Measurements from ENCODE around the gene DNAL1. TPM values are rescaled to one million over a fixed set of nuclear protein-coding genes. Genes with fewer than 3 reads are reported as not detected.
A peak's percentile ranks its signal among the peaks of the same experiment; 100 is the strongest.

The DNAL1 gene
- total RNA-seq, 1 donor from 2014 or later: 13.1 TPM

DNA sequence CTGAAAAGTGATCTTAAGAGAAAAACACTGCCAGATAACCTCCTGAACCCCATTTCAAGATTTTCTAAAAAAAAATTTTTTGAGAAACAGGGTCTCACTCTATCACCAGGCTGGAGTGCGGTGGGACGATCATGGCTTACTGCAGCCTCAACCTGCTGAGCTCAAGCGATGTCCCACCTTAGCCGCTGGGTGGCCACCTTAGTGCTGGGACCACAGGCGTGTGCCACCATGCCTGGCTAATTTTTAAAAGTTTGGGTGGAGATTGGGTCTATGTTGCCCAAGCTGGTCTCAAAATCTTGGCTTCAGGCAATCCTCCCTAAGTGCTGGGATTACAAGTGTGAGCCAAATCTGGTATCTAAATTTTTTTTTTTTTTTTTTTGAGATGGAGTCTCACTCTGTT lies 66.0 kb downstream of the DNAL1 start:
- Mint-ChIP-seq H3K27ac (ENCODE audit: unreplicated experiment) (no peak overlapping the region), H3K4me3 (ENCODE audit: unreplicated experiment) (no peak overlapping the region), H3K9me3 (ENCODE audit: unreplicated experiment) (no peaks in the 10 kb centered on the region), H3K27me3 (ENCODE audit: unreplicated experiment) (peaks cover 23% of the 10 kb centered on the region), H3K4me1 (ENCODE audit: unreplicated experiment) (peaks cover 21% of the 10 kb centered on the region), H3K36me3 (ENCODE audit: low read depth, unreplicated experiment) (peaks cover 16% of the 10 kb centered on the region)
- no peak for DNase-seq (ENCODE audit: low spot score)
- no peak for TF ChIP-seq CTCF (IDR thresholded peaks at IDR 0.05; ENCODE audit: unreplicated experiment)

- H3K27ac Mint-ChIP-seq (ENCODE audit: unreplicated experiment): peak overlapping the region; percentile 1
- peaks cover 18% of the 10 kb centered on the region for H3K36me3 Mint-ChIP-seq (ENCODE audit: low read depth, unreplicated experiment)
- peaks cover 21% of the 10 kb centered on the region for H3K4me1 Mint-ChIP-seq (ENCODE audit: unreplicated experiment)
Measured at GRCh38 chr14:73712071-73712506, 67.3 kb downstream of the DNAL1 start.

DNA sequence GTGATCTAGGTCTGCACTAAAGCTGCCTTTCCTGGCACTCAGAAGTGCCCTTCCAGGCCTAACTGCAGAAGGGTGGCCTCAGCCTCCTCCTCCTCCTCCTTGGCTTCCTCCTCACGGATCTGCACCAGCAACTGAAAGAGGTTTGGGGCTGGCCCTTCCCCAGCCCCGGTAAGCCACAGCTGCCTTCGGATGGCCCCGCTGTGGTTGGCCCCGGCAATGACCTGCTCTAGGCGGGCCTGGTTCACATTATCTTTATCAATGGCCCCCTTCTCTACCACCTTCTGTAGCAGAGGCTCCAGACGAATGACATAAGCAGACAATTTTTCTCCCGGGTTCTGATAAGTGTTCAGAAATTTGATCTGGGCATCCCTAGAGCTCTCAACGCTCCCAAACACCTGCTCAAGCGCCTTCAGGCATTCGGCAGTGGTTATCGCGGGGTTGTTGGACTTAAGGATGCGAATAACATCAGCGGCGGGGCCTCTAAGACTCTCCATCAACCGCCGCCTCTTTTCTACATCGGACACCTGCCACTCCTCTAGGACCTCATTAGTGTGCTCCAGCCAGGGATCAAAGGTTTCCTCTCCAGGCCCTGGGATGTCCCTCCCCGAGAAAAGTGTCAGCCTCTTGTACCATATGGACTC lies 67.9 kb downstream of the DNAL1 start:
- peak overlapping the region; percentile 1 for H3K27ac Mint-ChIP-seq (ENCODE audit: unreplicated experiment)
- no peak for TF ChIP-seq CTCF (IDR thresholded peaks at IDR 0.05; ENCODE audit: unreplicated experiment)
- no peak for DNase-seq (ENCODE audit: low spot score)

More at GRCh38 chr14:73712071-73712506, 67.3 kb downstream of the DNAL1 start:
- TF ChIP-seq CTCF (IDR thresholded peaks at IDR 0.05; ENCODE audit: unreplicated experiment): no peak
- peaks cover 19% of the 10 kb centered on the region for H3K27me3 Mint-ChIP-seq (ENCODE audit: unreplicated experiment)
- no peak for DNase-seq (ENCODE audit: low spot score)
- H3K4me3 Mint-ChIP-seq (ENCODE audit: unreplicated experiment): peak overlapping the region; percentile 98
- no peaks in the 10 kb centered on the region for H3K9me3 Mint-ChIP-seq (ENCODE audit: unreplicated experiment)

GRCh38 chr14:73713206-73713802 lies 68.5 kb downstream of the DNAL1 start:
- Mint-ChIP-seq H3K9me3 (ENCODE audit: unreplicated experiment) (no peaks in the 10 kb centered on the region), H3K27ac (ENCODE audit: unreplicated experiment) (peak overlapping the region; percentile 68), H3K4me1 (ENCODE audit: unreplicated experiment) (peaks cover 24% of the 10 kb centered on the region)

More for the DNA sequence above, 67.9 kb downstream of the DNAL1 start:
- Mint-ChIP-seq H3K27me3 (ENCODE audit: unreplicated experiment) (peaks cover 18% of the 10 kb centered on the region), H3K36me3 (ENCODE audit: low read depth, unreplicated experiment) (peaks cover 18% of the 10 kb centered on the region), H3K4me1 (ENCODE audit: unreplicated experiment) (peaks cover 21% of the 10 kb centered on the region), H3K9me3 (ENCODE audit: unreplicated experiment) (no peaks in the 10 kb centered on the region), H3K4me3 (ENCODE audit: unreplicated experiment) (peak overlapping the region; percentile 98)

More at GRCh38 chr14:73713206-73713802, 68.5 kb downstream of the DNAL1 start:
- Mint-ChIP-seq H3K27me3 (ENCODE audit: unreplicated experiment) (peaks cover 20% of the 10 kb centered on the region), H3K36me3 (ENCODE audit: low read depth, unreplicated experiment) (peaks cover 18% of the 10 kb centered on the region), H3K4me3 (ENCODE audit: unreplicated experiment) (peak overlapping the region; percentile 98)
- TF ChIP-seq CTCF (IDR thresholded peaks at IDR 0.05; ENCODE audit: unreplicated experiment): no peak
- DNase-seq (ENCODE audit: low spot score): no peak

Data from endothelial cell (in vitro differentiated cells).